ENCODE results near the gene PCMTD2.

GRCh38 chr20:64246616-64247306, 8.8 kb upstream of the PCMTD2 start:
- TF ChIP-seq CTCF (conservative IDR thresholded peaks at IDR 0.05; ENCODE audit: low read depth, low read length), result no peak
- TF ChIP-seq EZH2 (IDR thresholded peaks at IDR 0.05; ENCODE audit: low read length, unreplicated experiment), result no peak
- no peak for TF ChIP-seq EZH2phosphoT487 (IDR thresholded peaks at IDR 0.05; ENCODE audit: borderline replicate concordance, low read length)
